SU-DHL-6 (cell line): ENCODE measurements around the gene NOL12.
"Not testable (repeated sequence)": the region's sequence is repeated elsewhere in the genome, so short reads cannot be mapped to it uniquely, and the experiment has no call there.

Experiments
- H2AFZ ChIP-seq: fragments of 200-600 bp; sonication (generic); 2 replicates; pipeline ENCODE4 v1.6.1; 2014; ENCODE audit warnings: low read depth, mild to moderate bottlenecking, moderate library complexity, mixed read lengths, antibody characterized with exemption, low read length; ENCODE audit not compliant: severe bottlenecking
- H3F3A ChIP-seq: fragments of 200-600 bp; shearing (Covaris generic); 2 replicates; pipeline ENCODE4 v1.6.0; 2016; ENCODE audit warnings: antibody characterized with exemption, mild to moderate bottlenecking; ENCODE audit not compliant: insufficient read depth
- H3K27ac ChIP-seq: fragments of 200-600 bp; sonication (generic); 2 replicates; pipeline ENCODE4 v1.5.1; 2016; ENCODE audit warnings: low read depth, mild to moderate bottlenecking, low read length, moderate library complexity, mixed read lengths
- H3K27me3 ChIP-seq: fragments of 200-600 bp; sonication (generic), shearing (Covaris generic); 2 replicates; pipeline ENCODE4 v1.6.0; 2014; ENCODE audit warnings: mild to moderate bottlenecking, low read length
- H3K36me3 ChIP-seq: fragments of 200-600 bp; sonication (generic); 2 replicates; pipeline ENCODE4 v1.6.1; 2014; ENCODE audit warnings: mild to moderate bottlenecking, low read length, mixed read lengths
- H3K4me2 ChIP-seq: fragments of 300-600, 200-600 bp; shearing (Covaris generic), sonication (generic); 2 replicates; pipeline ENCODE4 v1.6.0; 2014; ENCODE audit warnings: low read length, low read depth, mild to moderate bottlenecking; ENCODE audit not compliant: poor library complexity, severe bottlenecking
- H3K4me3 ChIP-seq: fragments of 200-600 bp; sonication (generic); 2 replicates; pipeline ENCODE4 v1.5.1; 2014; ENCODE audit warnings: antibody characterized with exemption, low read length, mild to moderate bottlenecking, mixed read lengths; ENCODE audit not compliant: insufficient read depth, poor library complexity, severe bottlenecking
- H3K79me2 ChIP-seq: fragments of 200-600 bp; sonication (generic); 2 replicates; pipeline ENCODE4 v1.6.1; 2014; ENCODE audit warnings: mild to moderate bottlenecking, low read length, moderate library complexity; ENCODE audit not compliant: insufficient read depth
- H3K9ac ChIP-seq: fragments of 200-600 bp; sonication (generic); 2 replicates; pipeline ENCODE4 v1.7.0; 2014; ENCODE audit warnings: mild to moderate bottlenecking, low read length
- H3K9me2 ChIP-seq: fragments of 200-600 bp; sonication (generic); replicated peaks from 2 replicates; pipeline ENCODE4 v1.6.1; 2014; ENCODE audit warnings: low read length; ENCODE audit not compliant: insufficient read depth
- H3K9me3 ChIP-seq: fragments of 200-600 bp; sonication (generic); 2 replicates; pipeline ENCODE4 v1.6.1; 2014; ENCODE audit warnings: low read length, mixed read lengths; ENCODE audit not compliant: insufficient read depth
- H4K20me1 ChIP-seq: fragments of 200-600 bp; sonication (generic); 2 replicates; pipeline ENCODE4 v1.6.1; 2014; ENCODE audit warnings: low read depth, mild to moderate bottlenecking, antibody characterized with exemption, low read length, moderate library complexity, mixed read lengths
- CTCF ChIP-seq: fragments of 200-600 bp; sonication (generic); IDR thresholded peaks from one replicate; pipeline ENCODE4 v1.5.1; 2017; ENCODE audit warnings: antibody characterized with exemption, mild to moderate bottlenecking, low read length, moderate library complexity; ENCODE audit not compliant: insufficient read depth, poor library complexity, severe bottlenecking
- EZH2phosphoT487 ChIP-seq: fragments of 200-600 bp; sonication (generic), shearing (Covaris generic); conservative IDR thresholded peaks from 2 replicates; pipeline ENCODE4 v1.6.1; 2018; ENCODE audit warnings: mild to moderate bottlenecking, antibody characterized with exemption, low read length, moderate library complexity, mixed read lengths

NOL12 gene

GRCh38 chr22:37692627-37693285 is 6.6 kb downstream of the NOL12 start:
- Histone ChIP-seq H2AFZ (no peak overlapping the region), H3K4me3 (no peak overlapping the region), H3K36me3 (0 out of 2 replicates have a peak, but pooled peaks cover 3% of the 10 kb centered on the region), H3K9me3 (no peaks in the 10 kb centered on the region), H3F3A (no peaks in the 10 kb centered on the region), H3K27me3 (no peaks in the 10 kb centered on the region), H3K27ac (peak overlapping the region; percentile 15), H3K79me2 (peaks cover 6% of the 10 kb centered on the region; the same call in 1 of the 2 replicates), H3K4me2 (no peak overlapping the region), H3K9ac (no peak overlapping the region), H4K20me1 (no peaks in the 10 kb centered on the region), H3K9me2 (no peaks in the 10 kb centered on the region)
- TF ChIP-seq CTCF (no peak), EZH2phosphoT487 (no peak)

DNA sequence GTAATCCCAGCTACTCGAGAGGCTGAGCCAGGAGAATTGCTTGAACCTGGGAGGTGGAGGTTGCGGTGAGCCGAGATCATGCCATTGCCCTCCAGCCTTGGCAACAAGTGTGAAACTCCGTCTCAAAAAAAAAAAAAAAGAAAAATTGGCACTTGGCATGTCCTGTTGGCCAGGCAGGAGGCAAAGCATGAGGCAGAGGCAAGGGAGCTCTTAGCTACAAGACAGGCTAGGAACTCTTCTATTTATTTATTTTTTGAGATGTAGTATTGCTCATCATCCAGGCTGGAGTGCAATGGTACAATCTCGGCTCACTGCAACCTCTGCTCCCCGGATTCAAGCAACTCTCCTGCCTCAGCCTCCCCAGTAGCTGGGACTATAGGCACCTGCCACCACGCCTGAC is 8.0 kb downstream of the NOL12 start:
- not testable (repeated sequence) for H3K4me2 ChIP-seq, H3K9me2 ChIP-seq, H3K4me3 ChIP-seq, H3K27me3 ChIP-seq, H3K36me3 ChIP-seq, H4K20me1 ChIP-seq, H3K9me3 ChIP-seq, H2AFZ ChIP-seq, H3K79me2 ChIP-seq, H3K9ac ChIP-seq, H3K27ac ChIP-seq, H3F3A ChIP-seq

DNA sequence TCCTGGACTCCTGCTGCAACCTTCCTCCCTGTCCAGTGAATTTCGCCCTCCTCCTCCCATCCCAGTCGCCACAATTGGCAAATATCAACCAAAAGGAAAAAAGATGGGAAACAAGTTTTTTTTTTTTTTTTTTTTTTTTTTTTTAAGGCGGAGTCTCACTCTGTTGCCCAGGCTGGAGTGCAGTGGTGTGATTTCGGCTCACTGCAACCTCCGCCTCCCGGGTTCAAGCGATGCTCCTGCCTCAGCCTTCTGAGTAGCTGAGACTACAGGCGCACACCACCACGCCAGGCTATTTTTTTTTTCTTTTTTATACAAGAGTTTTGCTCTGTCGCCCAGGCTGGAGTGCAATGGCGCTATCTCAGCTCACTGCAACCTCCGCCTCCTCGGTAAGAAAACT is 10.1 kb downstream of the NOL12 start:
- H3F3A ChIP-seq, H4K20me1 ChIP-seq, H3K79me2 ChIP-seq, H3K27me3 ChIP-seq, H3K4me3 ChIP-seq, H3K9me3 ChIP-seq, H3K27ac ChIP-seq, H3K36me3 ChIP-seq, H3K9me2 ChIP-seq, H2AFZ ChIP-seq: not testable (repeated sequence)
- H3K4me2 ChIP-seq, result peak overlapping the region; percentile 49
- H3K9ac ChIP-seq, result peak overlapping the region; percentile 6; the same call in 1 of the 2 replicates

- H3K27ac ChIP-seq, result no peak within 1 kb of the TSS
- no peak within 1 kb of the TSS for H2AFZ ChIP-seq
- no peaks in the 10 kb centered on the region for H3F3A ChIP-seq
- no peaks in the 10 kb centered on the region for H3K9me2 ChIP-seq
- peak within 1 kb of the TSS; percentile 6; the same call in 1 of the 2 replicates for H3K9ac ChIP-seq
- H3K36me3 ChIP-seq, result no peaks in the 10 kb centered on the region
- no peaks in the 10 kb centered on the region for H3K27me3 ChIP-seq
- H3K9me3 ChIP-seq, result no peaks in the 10 kb centered on the region
- no peak for TF ChIP-seq EZH2phosphoT487
- peak; percentile 17 for TF ChIP-seq CTCF
- no peaks in the 10 kb centered on the region for H4K20me1 ChIP-seq
- H3K4me2 ChIP-seq, result peak within 1 kb of the TSS; percentile 49
- no peaks in the 10 kb centered on the region for H3K79me2 ChIP-seq
- no peak within 1 kb of the TSS for H3K4me3 ChIP-seq
Measured at GRCh38 chr22:37696657-37697537, 10.8 kb downstream of the NOL12 start, which contains the start of gene TRIOBP. TSS of gene TRIOBP (plus strand) at chr22:37697048. CDS start at chr22:37701366, 4,318 bp downstream.
